CD4-positive, alpha-beta T cell treated with Interleukin-15 for 4 hours (primary cell): ENCODE results near the gene MEG3.
"Not testable (repeated sequence)": the region's sequence is repeated elsewhere in the genome, so short reads cannot be mapped to it uniquely, and the experiment has no call there.

Experiments used
- DNase-seq: peaks from one replicate; pipeline ENCODE4 v3.0.0-alpha.2; 2020; ENCODE audit warnings: low spot score

MEG3 gene

DNA sequence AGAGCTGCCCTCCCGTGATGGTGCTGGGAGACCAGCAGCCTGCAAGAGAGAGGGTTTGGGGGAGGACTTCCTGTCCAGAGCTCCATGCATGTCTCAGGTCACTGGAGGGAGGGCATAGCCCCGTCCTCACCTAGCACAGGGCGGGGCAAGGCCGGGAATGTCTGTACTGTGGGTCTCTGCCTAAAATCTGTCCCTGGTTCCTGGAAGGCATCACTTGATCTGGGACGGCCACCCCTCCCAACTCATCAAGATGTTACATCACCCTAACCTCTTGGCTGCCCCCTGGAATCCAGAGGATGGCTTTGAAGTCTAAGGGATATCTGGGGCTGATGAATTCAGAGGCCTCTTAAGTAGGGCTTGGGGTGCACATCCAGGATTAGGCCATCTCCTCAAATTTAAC, 37.0 kb upstream of the MEG3 start:
- DNase-seq, result no peak

GRCh38 chr14:100789460-100790417, 36.2 kb upstream of the MEG3 start:
- no peak for DNase-seq

DNA sequence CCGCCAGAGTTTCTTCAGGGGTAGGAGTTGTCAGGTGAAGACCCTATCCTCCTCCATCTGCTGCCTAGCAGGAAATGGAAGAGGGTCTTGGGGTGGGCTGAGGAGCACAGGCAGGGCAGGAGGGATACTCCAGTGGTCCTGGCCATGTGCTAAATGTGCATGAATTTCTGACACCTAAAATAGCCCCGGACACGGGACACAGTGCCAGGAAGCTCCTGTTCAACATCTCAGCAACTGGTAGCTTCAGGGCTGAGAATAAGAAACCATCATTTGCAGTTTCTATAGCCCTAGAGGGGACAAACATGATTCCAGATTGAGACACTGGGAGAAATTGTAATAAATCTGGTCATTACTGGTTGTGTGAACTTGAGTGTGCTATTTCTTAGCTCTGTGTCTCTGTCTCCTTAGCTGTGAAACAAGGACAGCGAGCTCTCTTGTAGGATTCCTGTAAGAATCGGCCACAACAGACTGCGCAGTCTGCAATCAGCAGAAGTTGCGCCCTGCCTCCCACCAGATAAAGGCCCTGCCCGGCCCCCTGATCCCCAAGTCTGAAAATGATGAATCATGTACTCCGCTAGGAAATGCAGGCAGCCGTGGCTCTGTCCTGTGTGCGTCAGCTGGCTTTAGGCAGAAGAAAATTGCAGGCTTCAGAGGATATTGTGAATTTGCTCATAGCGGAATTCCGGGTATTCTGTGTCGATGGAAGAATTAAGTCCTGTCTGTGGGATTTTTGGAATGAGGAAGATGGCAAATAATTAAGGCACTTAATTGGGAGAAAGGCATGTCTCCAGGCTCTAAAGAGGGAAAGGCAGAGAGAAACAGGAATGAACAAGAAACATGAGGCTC, 35.2 kb upstream of the MEG3 start:
- no peak for DNase-seq

- no peak for DNase-seq
These were observed 34.6 kb upstream of the MEG3 start for GRCh38 chr14:100791348-100791735.

- no peak for DNase-seq
These were observed 33.9 kb upstream of the MEG3 start for GRCh38 chr14:100791995-100792394.

DNA sequence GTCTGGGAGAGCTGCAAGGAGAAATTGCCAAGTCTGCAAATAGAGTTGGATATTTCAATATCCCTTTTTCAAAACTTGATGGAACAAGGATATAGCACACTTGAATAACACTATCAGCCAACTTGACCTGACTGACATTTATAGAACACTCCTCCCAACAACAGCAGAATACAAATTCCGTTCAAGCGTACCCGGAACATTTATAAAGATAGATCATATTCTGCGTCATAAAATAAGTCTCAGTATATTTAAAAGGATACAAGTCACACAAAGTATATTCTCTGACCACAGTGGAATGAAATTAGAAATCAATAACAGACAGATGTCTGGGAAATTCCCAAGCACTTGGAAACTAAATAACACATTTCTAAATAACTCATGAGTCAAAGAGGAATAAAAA, 29.0 kb upstream of the MEG3 start:
- DNase-seq, result no peak

DNA sequence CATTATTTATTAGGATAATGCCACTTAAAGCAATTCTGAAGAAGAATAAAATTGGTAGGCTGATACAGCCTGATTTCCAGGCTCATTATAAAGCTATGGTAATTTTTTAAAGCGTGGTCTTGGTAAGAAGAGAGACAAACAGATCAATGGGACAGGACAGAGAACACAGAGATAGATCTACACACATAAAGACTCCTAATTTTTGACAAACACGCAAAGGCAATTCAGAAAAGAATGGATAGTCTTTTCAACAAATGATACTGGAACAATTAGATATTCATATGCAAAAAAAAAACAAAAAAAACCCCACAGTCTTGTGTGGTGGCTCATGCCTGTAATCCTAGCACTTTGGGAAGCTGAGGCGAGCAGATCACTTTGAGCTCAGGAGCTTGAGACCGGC, 25.9 kb upstream of the MEG3 start:
- no peak for DNase-seq

DNA sequence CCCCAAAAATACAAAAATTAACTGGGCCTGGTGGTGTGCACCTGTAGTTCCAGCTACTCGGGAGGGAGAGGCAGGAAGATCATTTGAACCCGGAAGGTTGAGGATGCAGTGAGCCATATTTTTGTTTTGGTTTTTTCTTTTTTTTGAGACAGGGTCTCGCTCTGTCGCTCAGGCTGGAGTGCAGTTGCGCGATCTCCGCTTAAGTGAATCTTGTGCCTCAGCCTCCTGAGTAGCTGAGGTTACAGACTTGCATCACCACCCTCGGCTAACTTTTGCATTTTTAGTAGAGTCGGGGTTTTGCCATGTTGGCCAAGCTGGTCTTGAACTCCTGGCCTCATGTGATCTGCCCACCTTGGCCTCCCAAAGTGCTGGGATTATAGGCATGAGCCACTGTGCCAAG, 24.5 kb upstream of the MEG3 start:
- DNase-seq, result not testable (repeated sequence)

DNA sequence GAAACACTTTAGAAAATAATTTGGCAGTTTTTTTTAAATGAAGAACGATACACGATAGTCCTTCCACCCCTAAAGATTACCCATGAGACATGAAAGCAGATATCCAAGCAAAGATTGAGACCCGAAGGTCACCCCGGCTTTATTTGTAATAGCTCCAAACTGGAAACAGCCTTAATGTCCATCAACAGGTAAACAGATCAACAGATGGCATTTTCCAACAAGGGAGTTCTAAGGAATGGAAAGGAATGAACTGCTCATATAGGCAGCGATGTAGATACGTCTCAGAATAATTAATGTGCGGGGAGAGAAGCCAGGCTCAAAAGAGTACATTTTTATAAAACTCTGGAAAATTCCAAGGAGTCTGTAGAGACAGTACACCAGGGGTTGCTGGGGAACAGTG, 23.7 kb upstream of the MEG3 start:
- no peak for DNase-seq

- no peak for DNase-seq
These were observed 23.2 kb upstream of the MEG3 start for GRCh38 chr14:100802766-100803165.

DNA sequence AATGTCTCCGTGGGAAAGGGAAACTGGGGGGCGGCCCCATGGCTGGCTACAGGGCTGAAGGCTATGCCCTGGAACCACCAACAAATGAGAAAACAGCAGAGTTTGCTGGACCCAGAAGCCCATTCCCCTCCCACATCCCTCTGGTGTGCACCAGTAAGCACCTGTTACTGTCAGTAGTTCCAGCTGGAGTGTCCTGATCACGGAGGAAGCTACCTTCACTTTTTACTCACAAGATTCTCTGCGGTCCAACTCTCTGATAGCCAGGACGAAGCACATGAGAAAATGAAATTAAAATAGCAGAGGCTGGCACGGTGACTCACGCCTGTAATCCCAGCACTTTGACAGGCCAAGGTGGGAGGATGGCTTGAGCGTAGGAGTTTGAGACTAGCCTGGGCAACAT, 22.7 kb upstream of the MEG3 start:
- DNase-seq, result no peak

GRCh38 chr14:100803676-100804075, 22.2 kb upstream of the MEG3 start:
- no peak for DNase-seq

DNA sequence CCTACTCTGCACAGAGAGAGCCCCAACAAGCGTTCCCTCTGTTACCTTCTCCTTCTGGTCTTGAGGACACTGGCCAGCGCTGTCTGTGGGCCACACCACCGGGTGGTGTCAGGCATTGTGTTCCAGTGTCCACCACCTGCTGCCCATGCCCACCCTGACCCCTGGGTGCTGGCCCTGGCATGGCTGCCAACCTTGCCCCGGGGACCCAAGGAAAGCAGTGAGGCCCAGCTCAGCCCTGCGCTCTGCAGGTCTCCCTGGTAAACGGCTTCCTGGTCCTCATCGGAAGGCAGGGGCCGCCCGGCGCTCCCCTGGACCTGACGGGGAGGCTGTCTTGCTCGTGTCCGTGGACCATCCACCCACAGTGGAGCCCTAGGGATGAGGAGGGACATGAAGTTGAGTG, 21.8 kb upstream of the MEG3 start:
- DNase-seq, result no peak

- DNase-seq, result no peak
These were observed 21.2 kb upstream of the MEG3 start for GRCh38 chr14:100804558-100805309.

- no peak for DNase-seq
These were observed 19.5 kb upstream of the MEG3 start for GRCh38 chr14:100806386-100806785.

- DNase-seq, result no peak
These were observed 18.4 kb upstream of the MEG3 start for GRCh38 chr14:100807496-100807895.

- DNase-seq, result no peak
These were observed 17.8 kb upstream of the MEG3 start for GRCh38 chr14:100807979-100808734.

DNA sequence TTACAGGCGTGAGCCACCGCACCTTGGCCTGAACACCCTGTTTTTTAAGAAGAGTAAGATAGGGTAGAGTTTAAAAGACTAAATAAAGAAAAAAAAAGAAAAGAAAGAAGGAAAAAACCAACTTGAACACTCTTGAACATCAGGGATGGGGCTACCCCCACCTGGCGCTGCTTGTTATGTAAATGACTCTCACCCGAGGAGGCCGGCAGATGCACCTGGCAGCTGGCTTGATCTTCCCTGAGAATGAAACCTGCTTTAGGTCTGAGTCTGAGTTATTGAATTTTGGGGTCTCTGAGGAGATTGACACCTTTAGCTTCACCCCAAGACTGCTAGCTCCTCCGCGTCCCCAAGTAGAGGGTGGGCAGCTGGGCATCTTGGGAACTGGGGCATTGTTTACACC, 15.5 kb upstream of the MEG3 start:
- no peak for DNase-seq

GRCh38 chr14:100810861-100811461, 15.0 kb upstream of the MEG3 start:
- no peak for DNase-seq

GRCh38 chr14:100813291-100813690, 12.6 kb upstream of the MEG3 start:
- DNase-seq, result no peak
